Muscle of leg (tissue), 11 donors: ENCODE measurements around the gene HSD17B4. TPM values are rescaled to one million over a fixed set of nuclear protein-coding genes. Genes with fewer than 3 reads are reported as not detected.
"Not testable (repeated sequence)": the region's sequence is repeated elsewhere in the genome, so short reads cannot be mapped to it uniquely, and the experiment has no call there.

Source experiments
- DNase-seq: peaks from one replicate; pipeline ENCODE4 v3.0.0; 2013
- H3K27ac ChIP-seq: one replicate; pipeline ENCODE4 v1.5.1; 2013; ENCODE audit warnings: mild to moderate bottlenecking, low read length, control low read depth
- H3K27me3 ChIP-seq: one replicate; pipeline ENCODE4 v1.6.1; 2013; ENCODE audit warnings: low read length; ENCODE audit not compliant: control insufficient read depth, insufficient read depth
- H3K36me3 ChIP-seq: one replicate; pipeline ENCODE4 v1.6.1; 2013; ENCODE audit warnings: low read length; ENCODE audit not compliant: control insufficient read depth, insufficient read depth
- H3K4me1 ChIP-seq: one replicate; pipeline ENCODE4 v1.6.1; 2013; ENCODE audit warnings: low read length; ENCODE audit not compliant: control insufficient read depth, insufficient read depth
- H3K4me3 ChIP-seq: one replicate; pipeline ENCODE4 v1.5.1; 2013; ENCODE audit warnings: low read length, control low read depth
- H3K9me3 ChIP-seq: replicated peaks from 2 replicates; pipeline ENCODE4 v1.6.1; 2013; ENCODE audit warnings: low read depth, low read length; ENCODE audit not compliant: control insufficient read depth
- WGBS: methylation state at CpG from one replicate; pipeline ENCODE4 v1.1.5; 2013; ENCODE audit warnings: missing lambda C conversion rate; ENCODE audit not compliant: insufficient coverage; 5-methylcytosine and 5-hydroxymethylcytosine counted together
- polyA plus RNA-seq, 8 donors: library from polyadenylated mRNA; unstranded; fragments of 120-200 nt; gene quantifications; one replicate each; pipeline versions ENCODE4 v1.2.1 to v1.2.3, GENCODE V29; 2013; ENCODE audit warnings: inconsistent platforms in 1 of 8, low replicate concordance in 1 of 8; ENCODE audit not compliant: insufficient read length in 8 of 8, insufficient read depth in 1 of 8
- total RNA-seq: library from RNA; stranded (reverse); fragments of 120-200 nt; gene quantifications from one replicate; pipeline ENCODE4 v1.2.4, GENCODE V29; 2013

HSD17B4 gene
- total and polyA plus RNA-seq, 9 donors: 69.0 to 92.7 (median 84.8) TPM

DNA sequence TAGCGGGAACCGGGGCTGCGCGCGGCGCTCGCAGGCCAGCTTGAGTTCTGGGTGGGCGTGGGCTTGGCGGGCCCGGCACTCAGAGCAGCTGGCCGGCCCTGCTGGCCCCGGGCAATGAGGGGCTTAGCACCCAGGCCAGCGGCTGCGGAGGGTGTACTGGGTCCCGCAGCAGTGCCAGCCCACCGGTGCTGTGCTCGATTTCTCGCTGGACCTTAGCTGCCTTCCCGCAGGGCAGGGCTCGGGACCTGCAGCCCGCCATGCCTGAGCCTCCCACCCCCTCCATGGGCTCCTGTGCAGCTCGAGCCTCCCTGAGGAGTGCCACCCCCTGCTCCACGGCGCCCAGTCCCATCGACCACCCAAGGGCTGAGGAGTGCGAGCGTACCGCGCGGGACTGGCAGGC is 64.8 kb downstream of the HSD17B4 start:
- H3K36me3 ChIP-seq, DNase-seq, H3K27me3 ChIP-seq, H3K4me1 ChIP-seq, H3K27ac ChIP-seq, H3K4me3 ChIP-seq, H3K9me3 ChIP-seq: not testable (repeated sequence)
- 97% methylated on average over 22 of the region's 30 CpGs for WGBS

DNA sequence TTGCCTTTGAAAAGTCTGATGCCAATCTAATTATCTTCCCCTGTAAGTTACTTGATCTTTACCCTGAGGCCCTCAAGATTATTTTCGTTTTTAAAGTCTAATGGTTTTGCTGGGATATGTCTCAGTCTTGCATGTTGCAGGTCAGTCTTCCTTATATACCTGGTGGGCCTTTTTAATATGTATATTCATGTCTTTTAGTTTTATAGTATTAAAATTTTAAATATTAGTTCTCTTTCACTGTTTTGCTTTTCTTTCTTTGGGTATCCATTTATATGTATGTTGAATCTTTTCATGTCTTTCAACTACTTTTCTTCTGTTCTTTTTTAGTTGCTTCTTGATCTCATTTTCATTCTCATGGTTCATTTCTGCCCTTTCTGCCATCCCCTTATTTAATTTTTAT is 68.9 kb downstream of the HSD17B4 start:
- H3K36me3 ChIP-seq: no peaks in the 10 kb centered on the region
- no peaks in the 10 kb centered on the region for H3K27me3 ChIP-seq
- H3K9me3 ChIP-seq: no peaks in the 10 kb centered on the region
- no peaks in the 10 kb centered on the region for H3K4me1 ChIP-seq
- no peak overlapping the region for H3K27ac ChIP-seq
- no CpG with 5 or more reads among the region's 1 CpG for WGBS
- no peak overlapping the region for H3K4me3 ChIP-seq
- no peak for DNase-seq

DNA sequence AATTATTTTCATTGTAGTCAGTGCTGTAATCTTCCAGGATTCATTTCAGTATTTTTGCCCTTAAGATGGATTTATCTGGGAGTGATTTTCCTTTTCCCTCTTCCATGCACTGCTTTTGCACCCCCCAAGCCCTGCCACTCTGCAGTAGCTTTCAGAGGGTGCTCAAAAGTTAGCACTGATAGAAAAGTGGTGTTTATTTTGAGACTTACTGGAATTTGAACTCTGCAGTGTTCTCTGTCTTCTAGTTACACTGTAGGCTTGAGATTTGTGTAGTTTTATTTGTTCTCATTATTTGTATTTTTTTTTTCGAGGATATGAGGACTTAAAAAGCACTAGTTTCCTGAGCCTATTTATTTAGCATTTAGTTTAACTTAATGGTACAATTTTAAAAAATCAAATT is 70.5 kb downstream of the HSD17B4 start:
- no CpG with 5 or more reads among the region's 1 CpG for WGBS
- Histone ChIP-seq H3K36me3 (no peaks in the 10 kb centered on the region), H3K27ac (no peak overlapping the region), H3K4me3 (no peak overlapping the region), H3K27me3 (no peaks in the 10 kb centered on the region), H3K4me1 (no peaks in the 10 kb centered on the region), H3K9me3 (no peaks in the 10 kb centered on the region)
- DNase-seq: no peak

DNA sequence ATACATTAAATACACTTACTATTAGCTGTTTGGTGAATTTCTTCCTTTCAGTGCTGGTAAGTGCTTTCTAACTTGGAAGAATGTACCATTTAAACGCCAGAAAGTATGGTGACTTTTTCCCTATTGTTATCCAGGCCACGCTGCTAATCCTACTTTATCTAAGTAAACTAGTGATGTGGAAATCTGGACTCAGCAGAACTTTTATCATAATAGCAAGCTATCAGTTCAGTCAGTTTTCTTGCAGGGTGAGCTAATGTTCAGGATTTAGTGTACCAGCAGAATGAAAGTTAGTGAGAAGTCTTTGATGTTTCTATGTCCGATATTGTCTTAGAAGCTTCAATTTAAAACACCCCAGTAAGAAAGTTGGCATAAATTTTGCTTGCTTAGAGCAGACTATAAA is 72.2 kb downstream of the HSD17B4 start:
- no peaks in the 10 kb centered on the region for H3K4me1 ChIP-seq
- no peak overlapping the region for H3K4me3 ChIP-seq
- H3K9me3 ChIP-seq: no peaks in the 10 kb centered on the region
- no peak for DNase-seq
- no peaks in the 10 kb centered on the region for H3K36me3 ChIP-seq
- H3K27me3 ChIP-seq: no peaks in the 10 kb centered on the region
- H3K27ac ChIP-seq: no peak overlapping the region
- WGBS: no CpG with 5 or more reads among the region's 3 CpGs

DNA sequence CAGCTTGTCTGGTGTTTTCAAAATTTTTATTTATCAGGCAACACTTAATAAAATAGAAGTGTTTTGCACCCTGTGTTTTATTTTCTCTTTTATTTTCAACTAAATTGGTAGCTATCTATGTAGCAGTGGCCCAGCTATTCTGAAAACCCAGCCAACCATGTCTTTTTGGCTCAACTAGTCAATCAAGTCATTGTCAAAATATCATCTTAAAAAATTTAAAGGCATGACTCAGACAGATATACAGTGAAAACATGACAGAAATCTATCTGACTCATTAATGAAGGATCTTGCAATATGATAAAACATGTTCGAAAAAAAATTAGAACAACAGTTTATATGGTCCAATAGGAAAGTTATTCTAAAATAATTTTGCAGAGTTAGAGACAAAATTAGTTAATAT is 75.1 kb downstream of the HSD17B4 start:
- no peaks in the 10 kb centered on the region for H3K9me3 ChIP-seq

DNA sequence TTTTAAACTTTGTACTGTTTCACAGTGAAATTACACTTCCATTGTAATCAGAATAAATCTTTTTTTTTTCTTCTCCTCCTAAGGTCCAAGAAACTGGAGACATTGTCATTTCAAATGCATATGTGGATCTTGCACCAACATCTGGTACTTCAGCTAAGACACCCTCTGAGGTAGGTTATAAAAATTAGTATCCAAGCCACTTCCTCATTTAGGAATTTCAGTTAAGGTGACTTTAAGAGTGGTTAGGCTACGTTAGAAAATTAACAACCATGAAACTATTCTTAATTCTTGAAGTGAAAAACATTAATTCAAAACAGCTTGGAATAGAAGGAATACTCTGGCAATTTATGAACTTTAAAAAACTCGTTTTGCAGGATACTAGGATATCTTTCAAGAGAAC is 77.5 kb downstream of the HSD17B4 start:
- Histone ChIP-seq H3K4me1 (no peaks in the 10 kb centered on the region), H3K27me3 (no peaks in the 10 kb centered on the region), H3K4me3 (no peak overlapping the region), H3K27ac (no peak overlapping the region), H3K36me3 (peaks cover 3% of the 10 kb centered on the region), H3K9me3 (no peaks in the 10 kb centered on the region)
- no peak for DNase-seq
- no CpG with 5 or more reads among the region's 2 CpGs for WGBS

More for the DNA sequence above, 75.1 kb downstream of the HSD17B4 start:
- DNase-seq: no peak
- no peaks in the 10 kb centered on the region for H3K4me1 ChIP-seq
- H3K4me3 ChIP-seq: no peak overlapping the region
- WGBS: no CpG with 5 or more reads among the region's 1 CpG
- H3K36me3 ChIP-seq: peaks cover 3% of the 10 kb centered on the region
- no peak overlapping the region for H3K27ac ChIP-seq
- no peaks in the 10 kb centered on the region for H3K27me3 ChIP-seq

DNA sequence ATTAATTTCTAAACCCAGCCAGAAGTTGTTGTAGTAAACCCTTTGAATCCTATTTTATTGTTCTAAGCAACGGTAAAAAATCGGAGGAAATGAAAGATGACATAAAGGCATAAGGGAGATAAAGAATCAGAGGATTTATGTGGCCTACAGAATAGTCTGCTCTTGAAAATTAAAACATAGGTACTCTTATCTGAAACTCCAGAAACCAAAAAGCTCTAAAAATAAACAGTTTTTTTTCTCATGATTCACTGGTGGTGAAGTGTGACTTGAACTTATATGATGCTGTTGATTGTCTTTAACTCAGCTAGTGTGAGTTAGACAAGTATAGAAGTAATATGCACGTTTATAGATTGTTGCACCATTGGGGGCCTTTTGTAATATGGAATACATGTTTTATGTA is 80.3 kb downstream of the HSD17B4 start:
- Histone ChIP-seq H3K4me3 (no peak overlapping the region), H3K27ac (no peak overlapping the region), H3K36me3 (peaks cover 5% of the 10 kb centered on the region), H3K4me1 (no peaks in the 10 kb centered on the region), H3K9me3 (no peaks in the 10 kb centered on the region), H3K27me3 (no peaks in the 10 kb centered on the region)
- WGBS: no CpG with 5 or more reads among the region's 3 CpGs
- no peak for DNase-seq

DNA sequence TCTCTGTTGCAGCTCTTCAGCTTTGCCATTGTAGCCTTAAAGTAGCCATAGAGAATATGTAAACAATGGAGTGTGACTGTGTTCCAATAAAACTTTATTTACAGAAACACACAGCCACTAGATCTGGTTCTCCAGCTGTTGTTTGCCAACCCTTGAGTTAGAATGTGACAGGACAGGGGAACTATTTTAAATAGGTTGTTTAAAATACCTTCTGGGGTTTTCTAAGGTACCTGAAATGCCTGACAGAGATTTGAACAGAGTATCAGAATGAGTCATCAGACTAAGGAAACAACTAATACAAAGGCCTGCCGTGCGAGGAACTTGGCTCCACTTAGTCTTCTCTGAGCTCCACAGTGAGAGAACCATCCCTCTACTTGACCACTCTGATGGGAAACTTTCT is 85.4 kb downstream of the HSD17B4 start:
- Histone ChIP-seq H3K4me1 (no peaks in the 10 kb centered on the region), H3K36me3 (peaks cover 6% of the 10 kb centered on the region), H3K9me3 (no peaks in the 10 kb centered on the region), H3K27me3 (no peaks in the 10 kb centered on the region), H3K27ac (no peak overlapping the region), H3K4me3 (no peak overlapping the region)
- DNase-seq: no peak
- 89% methylated on average over 2 of the region's 2 CpGs for WGBS

DNA sequence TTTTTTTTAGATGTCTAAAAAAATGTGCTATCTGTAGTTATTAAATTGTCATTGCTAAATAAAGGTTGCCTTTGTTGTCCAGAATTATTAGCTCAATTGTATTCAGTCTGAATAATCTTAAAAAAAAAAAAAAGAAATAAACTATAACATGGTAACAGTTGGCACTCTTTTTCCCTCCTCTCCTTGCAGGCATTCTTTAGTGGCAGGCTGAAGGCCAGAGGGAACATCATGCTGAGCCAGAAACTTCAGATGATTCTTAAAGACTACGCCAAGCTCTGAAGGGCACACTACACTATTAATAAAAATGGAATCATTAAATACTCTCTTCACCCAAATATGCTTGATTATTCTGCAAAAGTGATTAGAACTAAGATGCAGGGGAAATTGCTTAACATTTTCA is 89.4 kb downstream of the HSD17B4 start:
- no CpG with 5 or more reads among the region's 1 CpG for WGBS
- Histone ChIP-seq H3K27ac (no peak overlapping the region), H3K36me3 (peaks cover 6% of the 10 kb centered on the region), H3K4me1 (no peaks in the 10 kb centered on the region), H3K27me3 (no peaks in the 10 kb centered on the region), H3K9me3 (no peaks in the 10 kb centered on the region), H3K4me3 (no peak overlapping the region)
- peak; percentile 5 for DNase-seq

DNA sequence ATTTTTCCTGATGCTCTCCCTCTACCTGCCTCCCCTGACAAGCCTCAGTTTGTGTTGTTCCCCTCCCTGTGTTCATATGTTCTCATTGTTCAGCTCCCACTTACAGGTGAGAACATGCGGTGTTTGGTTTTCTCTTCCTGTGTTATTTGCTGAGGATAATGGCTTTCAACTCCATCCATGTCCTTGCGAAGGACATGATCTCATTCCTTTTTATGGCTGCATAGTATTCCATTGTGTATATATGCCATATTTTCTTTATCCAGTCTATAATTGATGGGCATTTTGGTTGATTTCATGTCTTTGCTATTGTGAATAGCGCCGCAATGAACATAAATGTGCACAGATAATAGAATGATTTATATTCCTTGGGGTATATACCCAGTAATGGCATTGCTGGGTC is 99.5 kb downstream of the HSD17B4 start:
- H3K4me1 ChIP-seq: no peaks in the 10 kb centered on the region
- WGBS: no CpG with 5 or more reads among the region's 4 CpGs

DNA sequence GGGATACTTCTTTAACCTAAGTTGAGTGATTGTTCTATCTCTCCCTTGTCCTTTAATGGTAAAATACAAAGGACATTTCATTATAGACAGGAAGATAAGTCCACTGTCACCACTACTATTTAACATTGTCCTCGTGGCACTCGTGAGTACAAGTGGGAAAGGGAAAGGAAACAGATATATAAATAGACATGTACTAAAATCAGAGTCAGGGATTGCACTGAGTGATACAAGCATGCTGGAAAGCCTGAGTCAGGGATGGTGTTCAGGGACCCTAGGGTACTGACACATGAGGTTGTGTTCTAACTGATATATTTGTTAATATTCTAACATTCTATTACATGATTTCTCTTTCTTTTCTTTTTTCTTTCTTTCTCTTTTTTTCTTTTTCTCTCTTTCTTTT is 102.3 kb downstream of the HSD17B4 start:
- no peak for DNase-seq
- H3K27me3 ChIP-seq: no peaks in the 10 kb centered on the region
- H3K4me3 ChIP-seq: no peak overlapping the region
- H3K4me1 ChIP-seq: no peaks in the 10 kb centered on the region
- H3K36me3 ChIP-seq: no peaks in the 10 kb centered on the region
- WGBS: no CpG with 5 or more reads among the region's 2 CpGs
- H3K9me3 ChIP-seq: no peaks in the 10 kb centered on the region
- no peak overlapping the region for H3K27ac ChIP-seq

More for the DNA sequence above, 99.5 kb downstream of the HSD17B4 start:
- no peak overlapping the region for H3K27ac ChIP-seq
- DNase-seq: no peak
- no peak overlapping the region for H3K4me3 ChIP-seq
- no peaks in the 10 kb centered on the region for H3K36me3 ChIP-seq
- H3K27me3 ChIP-seq: no peaks in the 10 kb centered on the region
- H3K9me3 ChIP-seq: no peaks in the 10 kb centered on the region
